ENCODE measurements around the gene ADD1. TPM values are rescaled to one million over a fixed set of nuclear protein-coding genes. Genes with fewer than 3 reads are reported as not detected.
A peak's percentile ranks its signal among the peaks of the same experiment; 100 is the strongest.

Gene ADD1
- total and polyA plus RNA-seq, 2 donors = 224 to 277 TPM

DNA sequence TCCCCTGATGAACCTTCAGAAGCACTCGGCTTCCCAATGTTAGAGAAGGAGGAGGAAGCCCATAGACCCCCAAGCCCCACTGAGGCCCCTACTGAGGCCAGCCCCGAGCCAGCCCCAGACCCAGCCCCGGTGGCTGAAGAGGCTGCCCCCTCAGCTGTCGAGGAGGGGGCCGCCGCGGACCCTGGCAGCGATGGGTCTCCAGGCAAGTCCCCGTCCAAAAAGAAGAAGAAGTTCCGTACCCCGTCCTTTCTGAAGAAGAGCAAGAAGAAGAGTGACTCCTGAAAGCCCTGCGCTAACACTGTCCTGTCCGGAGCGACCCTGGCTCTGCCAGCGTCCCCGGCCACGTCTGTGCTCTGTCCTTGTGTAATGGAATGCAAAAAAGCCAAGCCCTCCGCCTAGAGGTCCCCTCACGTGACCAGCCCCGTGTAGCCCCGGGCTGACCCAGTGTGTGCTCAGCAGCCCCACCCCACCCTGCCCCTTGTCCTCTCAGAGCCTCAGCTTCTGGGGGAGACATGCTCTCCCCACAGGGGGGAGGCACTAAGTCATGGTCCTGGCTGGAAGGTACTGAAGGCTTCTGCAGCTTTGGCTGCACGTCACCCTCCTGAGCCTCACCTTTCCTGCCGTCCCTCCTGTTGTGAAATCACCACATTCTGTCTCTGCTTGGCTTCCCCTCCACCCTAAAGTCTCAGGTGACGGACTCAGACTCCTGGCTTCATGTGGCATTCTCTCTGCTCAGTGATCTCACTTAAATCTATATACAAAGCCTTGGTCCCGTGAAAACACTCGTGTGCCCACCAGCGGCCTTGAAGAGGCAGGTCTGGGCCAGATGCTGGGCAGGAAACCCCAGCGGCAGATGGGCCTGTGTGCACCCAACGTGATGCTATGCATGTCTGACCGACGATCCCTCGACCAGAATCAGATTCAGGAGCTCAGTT lies 84.9 kb downstream of the ADD1 start:
- WGBS = 86% methylated on average over 32 of the region's 32 CpGs
- Histone ChIP-seq H3K27ac (ENCODE audit: low read depth) (no peak overlapping the region), H3K36me3 (ENCODE audit: insufficient read depth) (peaks cover 4% of the 10 kb centered on the region)

GRCh38 chr4:2929469-2929868 lies 85.8 kb downstream of the ADD1 start:
- no peak overlapping the region for H3K4me3 ChIP-seq (ENCODE audit: low read depth, low read length)
- 87% methylated on average over 16 of the region's 16 CpGs for WGBS
- H3K36me3 ChIP-seq (ENCODE audit: insufficient read depth) = peaks cover 4% of the 10 kb centered on the region
- no peak overlapping the region for H3K27ac ChIP-seq (ENCODE audit: low read depth)
- no peaks in the 10 kb centered on the region for H3K4me1 ChIP-seq (ENCODE audit: insufficient read depth)
- DNase-seq (ENCODE audit: extremely low spot score) = no peak

More for the DNA sequence above, 84.9 kb downstream of the ADD1 start:
- H3K4me1 ChIP-seq (ENCODE audit: insufficient read depth) = no peaks in the 10 kb centered on the region
- H3K4me3 ChIP-seq (ENCODE audit: low read depth, low read length) = no peak overlapping the region
- no peak for DNase-seq (ENCODE audit: extremely low spot score)

GRCh38 chr4:2930135-2930757 lies 86.6 kb downstream of the ADD1 start:
- H3K36me3 ChIP-seq (ENCODE audit: insufficient read depth) = peaks cover 4% of the 10 kb centered on the region
- no peak overlapping the region for H3K4me3 ChIP-seq (ENCODE audit: low read depth, low read length)
- WGBS = 74% methylated on average over 12 of the region's 12 CpGs
- peak overlapping the region; percentile 57 for H3K27ac ChIP-seq (ENCODE audit: low read depth)
- DNase-seq (ENCODE audit: extremely low spot score) = no peak
- no peaks in the 10 kb centered on the region for H3K4me1 ChIP-seq (ENCODE audit: insufficient read depth)

DNA sequence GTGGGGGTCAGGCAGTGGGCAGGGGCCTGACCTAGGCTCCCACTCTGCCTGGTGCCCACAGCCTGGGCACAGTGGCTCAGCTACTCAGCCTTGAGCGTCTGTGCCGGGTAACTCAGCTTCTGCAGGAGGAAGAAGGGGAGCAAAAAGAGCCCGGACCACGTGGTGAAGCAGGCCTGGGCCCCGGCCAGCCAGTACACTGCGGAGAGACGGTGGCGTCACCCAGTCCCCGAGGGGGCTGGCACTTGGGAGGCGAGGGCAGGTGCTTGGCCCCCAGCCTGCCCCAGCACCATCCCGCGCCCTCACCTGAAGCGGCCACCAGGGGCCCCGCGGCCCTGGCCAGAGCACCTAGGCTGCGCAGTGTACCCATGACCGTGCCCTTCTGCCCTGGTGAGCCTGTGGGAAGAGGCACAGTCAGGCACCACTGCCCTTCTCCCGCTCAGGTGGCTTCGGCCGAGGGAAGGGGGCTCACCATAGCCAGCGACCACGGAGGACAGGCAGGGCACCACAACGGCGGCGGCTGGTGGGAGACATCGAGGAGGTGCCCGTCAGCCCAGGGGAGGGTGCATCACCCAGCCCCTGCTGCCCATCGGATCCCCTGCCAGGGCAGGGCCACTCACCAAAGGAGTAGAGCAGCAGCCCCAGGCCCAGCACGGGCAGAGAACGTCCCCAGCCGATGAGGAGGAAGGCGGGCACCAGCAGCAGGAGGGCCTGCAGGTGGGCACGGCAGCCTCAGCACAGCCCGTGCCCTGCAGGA lies 87.3 kb downstream of the ADD1 start:
- DNase-seq (ENCODE audit: extremely low spot score) = no peak
- Histone ChIP-seq H3K27ac (ENCODE audit: low read depth) (peak overlapping the region; percentile 57), H3K36me3 (ENCODE audit: insufficient read depth) (peaks cover 3% of the 10 kb centered on the region), H3K4me3 (ENCODE audit: low read depth, low read length) (no peak overlapping the region), H3K4me1 (ENCODE audit: insufficient read depth) (no peaks in the 10 kb centered on the region)
- 73% methylated on average over 34 of the region's 34 CpGs for WGBS

DNA sequence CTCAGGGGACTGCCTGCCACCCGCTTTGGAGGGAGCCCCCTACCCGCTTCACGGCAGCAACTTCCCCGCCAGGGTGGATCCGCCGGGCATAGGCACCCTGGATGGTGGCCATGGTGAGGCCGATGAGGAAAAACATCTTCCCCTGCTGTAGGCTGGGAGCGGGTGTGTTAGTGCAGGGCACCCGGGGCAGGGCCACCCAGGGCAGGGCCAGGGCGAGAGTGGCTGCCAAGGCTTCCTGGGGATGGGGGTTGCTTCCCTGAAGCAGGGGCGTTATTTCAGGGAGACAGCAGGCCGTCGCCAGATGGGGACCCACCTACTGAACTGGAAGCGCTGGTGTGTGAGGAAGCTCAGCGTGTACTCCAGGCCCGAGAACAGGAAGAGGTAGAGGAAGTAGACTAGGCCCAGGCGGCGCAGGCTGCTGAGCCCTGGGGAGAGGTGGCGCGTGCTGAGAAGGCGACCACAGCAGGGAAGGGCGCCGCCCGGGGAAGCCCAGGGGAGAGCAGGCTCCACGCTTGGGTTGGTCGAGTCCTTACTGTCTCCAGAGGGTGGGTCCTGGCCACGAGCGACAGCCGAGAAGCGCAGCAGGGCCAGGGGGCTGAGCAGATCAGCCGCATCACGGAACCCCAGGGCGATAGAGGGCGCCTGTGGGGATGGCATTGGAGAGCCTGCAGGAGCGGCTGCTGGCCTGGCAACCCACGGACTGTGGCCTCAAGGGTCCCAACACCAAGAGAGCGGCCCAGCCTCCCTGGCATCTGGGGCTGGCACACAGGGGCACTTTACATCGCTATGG lies 88.1 kb downstream of the ADD1 start:
- H3K36me3 ChIP-seq (ENCODE audit: insufficient read depth) = no peaks in the 10 kb centered on the region
- no peak for DNase-seq (ENCODE audit: extremely low spot score)
- WGBS = 75% methylated on average over 38 of the region's 38 CpGs
- H3K27ac ChIP-seq (ENCODE audit: low read depth) = no peak overlapping the region
- no peak overlapping the region for H3K4me3 ChIP-seq (ENCODE audit: low read depth, low read length)
- no peaks in the 10 kb centered on the region for H3K4me1 ChIP-seq (ENCODE audit: insufficient read depth)

DNA sequence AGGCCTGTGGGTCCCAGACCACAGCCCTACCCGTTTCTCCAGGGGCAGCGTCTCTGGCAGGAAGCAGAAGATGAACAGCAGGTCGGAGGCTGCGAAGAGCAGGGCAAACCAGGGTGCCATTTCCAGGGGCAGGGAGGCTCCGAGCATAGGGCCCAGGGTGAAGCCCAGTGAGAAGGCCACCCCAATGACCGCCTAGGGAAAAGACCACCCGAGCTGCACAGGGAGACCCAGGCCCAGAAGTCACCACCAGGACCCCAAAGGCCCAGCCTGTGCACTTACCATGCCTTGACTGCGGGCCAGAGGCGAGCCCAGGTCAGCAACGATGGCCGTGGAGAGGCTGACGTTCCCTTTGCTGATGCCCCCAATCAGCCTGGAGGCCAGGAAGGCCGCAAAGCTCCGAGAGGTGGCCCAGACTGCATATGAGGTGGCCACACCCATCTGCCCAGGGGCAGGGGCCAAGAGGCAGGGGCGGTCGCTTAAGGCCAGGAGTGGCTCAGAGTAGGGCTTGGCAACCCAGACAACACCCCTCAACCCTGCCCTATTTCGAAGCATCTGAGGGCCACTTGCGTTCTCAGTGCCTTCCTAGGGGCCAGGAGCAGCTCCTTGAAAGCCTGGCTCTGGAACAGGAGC lies 88.8 kb downstream of the ADD1 start:
- no peak overlapping the region for H3K4me3 ChIP-seq (ENCODE audit: low read depth, low read length)
- H3K4me1 ChIP-seq (ENCODE audit: insufficient read depth) = no peaks in the 10 kb centered on the region
- no peak for DNase-seq (ENCODE audit: extremely low spot score)
- 81% methylated on average over 18 of the region's 18 CpGs for WGBS
- no peak overlapping the region for H3K27ac ChIP-seq (ENCODE audit: low read depth)
- no peaks in the 10 kb centered on the region for H3K36me3 ChIP-seq (ENCODE audit: insufficient read depth)

- 71% methylated on average over 15 of the region's 15 CpGs for WGBS
- Histone ChIP-seq H3K4me1 (ENCODE audit: insufficient read depth) (no peaks in the 10 kb centered on the region), H3K27ac (ENCODE audit: low read depth) (peak overlapping the region; percentile 70), H3K36me3 (ENCODE audit: insufficient read depth) (no peaks in the 10 kb centered on the region), H3K4me3 (ENCODE audit: low read depth, low read length) (no peak overlapping the region)
- DNase-seq (ENCODE audit: extremely low spot score) = no peak
Observed at GRCh38 chr4:2932951-2933565, 89.4 kb downstream of the ADD1 start.

GRCh38 chr4:2933566-2934076 lies 90.0 kb downstream of the ADD1 start:
- H3K36me3 ChIP-seq (ENCODE audit: insufficient read depth) = no peaks in the 10 kb centered on the region
- peak overlapping the region; percentile 70 for H3K27ac ChIP-seq (ENCODE audit: low read depth)
- 21% methylated on average over 31 of the region's 31 CpGs for WGBS
- H3K4me3 ChIP-seq (ENCODE audit: low read depth, low read length) = peak overlapping the region; percentile 60
- no peak for DNase-seq (ENCODE audit: extremely low spot score)
- H3K4me1 ChIP-seq (ENCODE audit: insufficient read depth) = no peaks in the 10 kb centered on the region

- peak overlapping the region; percentile 60 for H3K4me3 ChIP-seq (ENCODE audit: low read depth, low read length)
- peak overlapping the region; percentile 70 for H3K27ac ChIP-seq (ENCODE audit: low read depth)
- WGBS = 2% methylated on average over 90 of the region's 93 CpGs
- peaks cover 1% of the 10 kb centered on the region for H3K36me3 ChIP-seq (ENCODE audit: insufficient read depth)
- DNase-seq (ENCODE audit: extremely low spot score) = no peak
- H3K4me1 ChIP-seq (ENCODE audit: insufficient read depth) = no peaks in the 10 kb centered on the region
Observed at GRCh38 chr4:2934077-2934812, 90.6 kb downstream of the ADD1 start.

DNA sequence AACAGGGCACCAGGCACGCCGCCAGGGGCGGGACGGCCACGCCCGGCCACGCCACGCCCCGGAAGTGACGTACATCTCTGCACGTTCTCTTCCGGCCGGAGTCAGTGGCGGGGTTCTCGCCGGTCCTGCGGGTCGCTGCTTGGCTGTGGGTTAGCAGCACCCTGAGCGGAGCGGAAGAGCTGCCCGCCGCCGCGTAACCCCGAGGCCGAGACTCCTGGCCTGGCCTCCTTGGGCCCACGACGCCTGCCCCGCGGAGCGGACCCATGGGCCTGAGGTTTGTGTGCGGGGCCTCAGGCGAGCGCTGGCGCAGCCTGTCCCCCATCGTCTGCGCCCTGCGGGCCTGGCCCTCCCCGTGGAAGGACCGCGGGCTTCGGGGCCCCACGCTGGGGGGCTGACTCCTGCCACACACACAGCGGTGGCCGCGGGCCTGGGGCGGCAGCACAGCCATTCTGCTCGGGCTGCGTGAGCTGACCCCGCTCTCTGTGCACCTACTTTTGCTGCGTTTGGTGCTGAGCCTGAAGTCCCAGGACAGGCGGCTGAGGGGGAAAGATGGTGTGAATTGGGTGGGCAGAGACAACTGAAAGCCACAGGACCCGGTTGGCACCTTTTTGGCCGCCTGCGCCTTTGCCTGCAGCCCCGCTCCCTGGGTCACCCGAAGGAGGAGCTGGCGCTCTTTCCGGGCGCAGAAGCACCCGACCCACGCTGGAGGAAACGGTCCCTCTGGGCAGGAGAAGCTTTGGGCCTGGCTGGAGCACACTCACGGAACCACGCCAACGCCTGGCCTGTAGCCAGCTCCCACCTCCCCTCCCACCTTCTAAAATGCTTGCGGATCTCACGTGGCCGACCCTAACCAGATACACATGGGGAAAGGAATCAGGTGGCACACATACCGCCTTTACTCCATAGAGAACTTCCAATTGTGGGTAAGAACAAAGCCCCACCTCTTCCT lies 91.4 kb downstream of the ADD1 start:
- Histone ChIP-seq H3K4me3 (ENCODE audit: low read depth, low read length) (peak overlapping the region; percentile 60), H3K27ac (ENCODE audit: low read depth) (peak overlapping the region; percentile 92), H3K36me3 (ENCODE audit: insufficient read depth) (peaks cover 8% of the 10 kb centered on the region), H3K4me1 (ENCODE audit: insufficient read depth) (no peaks in the 10 kb centered on the region)
- DNase-seq (ENCODE audit: extremely low spot score) = peak; percentile 74
- under 1% methylated on average over 70 of the region's 70 CpGs for WGBS
